GM12873 (cell line): ENCODE measurements around the gene ZNF385B.

Experiments used
- CTCF ChIP-seq: IDR thresholded peaks from 2 replicates; pipeline ENCODE4 v1.5.1; 2012; ENCODE audit warnings: low read depth, mild to moderate bottlenecking, moderate library complexity, low read length, control low read depth; ENCODE audit not compliant: insufficient read depth; ENCODE audit errors: missing control alignments

ZNF385B gene

GRCh38 chr2:179580378-179581146 is 280.9 kb downstream of the ZNF385B start:
- no peak for TF ChIP-seq CTCF

GRCh38 chr2:179579800-179580199 is 281.6 kb downstream of the ZNF385B start:
- TF ChIP-seq CTCF, result no peak

GRCh38 chr2:179578171-179578916 is 283.1 kb downstream of the ZNF385B start:
- no peak for TF ChIP-seq CTCF

- TF ChIP-seq CTCF, result no peak
Observed at GRCh38 chr2:179574061-179574519, 287.3 kb downstream of the ZNF385B start.

- no peak for TF ChIP-seq CTCF
Observed at GRCh38 chr2:179572544-179572943, 288.9 kb downstream of the ZNF385B start.

GRCh38 chr2:179571721-179572120 is 289.7 kb downstream of the ZNF385B start:
- no peak for TF ChIP-seq CTCF

- TF ChIP-seq CTCF, result no peak
Observed at GRCh38 chr2:179571252-179571651, 290.2 kb downstream of the ZNF385B start.
